ENCODE data around the gene JMJD7. TPM values are rescaled to one million over a fixed set of nuclear protein-coding genes. Genes with fewer than 3 reads are reported as not detected.

JMJD7 gene
- total and polyA plus RNA-seq, 2 donors (not counting 1 experiment from before 2014, with no cell fraction given), result 33.4 to 43.9 TPM

- ChIA-PET CTCF (interaction anchor here (1.6 to 5.2 kb wide), 4 partner anchors 18 to 20 kb away, joined by 7 to 35 read pairs (median 16); partner anchors contain the start of gene MAPKBP1), POLR2A (no interaction called here)
- H3K9ac ChIP-seq (ENCODE audit: low read length), result no peak overlapping the region
- Mint-ChIP-seq H3K9me3 (ENCODE audit: insufficient read depth) (no peaks in the 10 kb centered on the region), H3K27ac (no peak overlapping the region), H3K27me3 (no peaks in the 10 kb centered on the region), H3K4me3 (no peak overlapping the region), H3K4me1 (peaks cover 57% of the 10 kb centered on the region)
- no peak for ATAC-seq (ENCODE audit: low read depth)
- peaks cover 7% of the 10 kb centered on the region for H4K20me1 ChIP-seq (ENCODE audit: control insufficient read depth, insufficient read depth, low read length, poor library complexity, severe bottlenecking)
- no peak for TF ChIP-seq EZH2 (IDR thresholded peaks at IDR 0.05; ENCODE audit: borderline replicate concordance, insufficient read depth, low read depth, low read length, poor library complexity, severe bottlenecking)
- peaks cover 43% of the 10 kb centered on the region for H3K79me2 ChIP-seq (ENCODE audit: control insufficient read depth, insufficient read depth, low read length)
- peaks cover 32 to 45% of the 10 kb centered on the region in 2 donors for H3K4me1 ChIP-seq (ENCODE audit: control insufficient read depth in 2 of 2, insufficient read depth in 2 of 2, low read length in 2 of 2)
- no peak for DNase-seq
- H2AFZ ChIP-seq (ENCODE audit: insufficient read depth, low read depth, low read length, poor library complexity, severe bottlenecking), result no peak overlapping the region
- H3K9me3 ChIP-seq (ENCODE audit: control extremely low read depth in 1 of 3, control insufficient read depth in 2 of 3, insufficient read depth in 1 of 3, low read length in 2 of 3), result peaks cover 0 to 3% (median 0%) of the 10 kb centered on the region in 3 donors
- no peaks in the 10 kb centered on the region for H3K27me3 ChIP-seq (replicated peaks in 1 of 4; ENCODE audit: control extremely low read depth in 1 of 4, control insufficient read depth in 3 of 4, insufficient read depth in 4 of 4, low read length in 3 of 4)
- WGBS (ENCODE audit: insufficient coverage), result 100% methylated on average over 2 of the region's 5 CpGs
- H3K36me3 ChIP-seq (replicated peaks in 1 of 2; ENCODE audit: control extremely low read depth in 1 of 2, control insufficient read depth in 1 of 2, extremely low read depth in 1 of 2, insufficient read depth in 2 of 2, low read length in 1 of 2), result peaks cover 0 to 2% of the 10 kb centered on the region in 2 experiments
- no peak overlapping the region for H3K4me2 ChIP-seq (replicated peaks; ENCODE audit: low read depth, low read length, poor library complexity, severe bottlenecking)
- intact Hi-C loops (cut with micrococcal nuclease), result no loop called here
- no peak overlapping the region for H3K27ac ChIP-seq (ENCODE audit: low read length in 2 of 2)
- H3K4me3 ChIP-seq (ENCODE audit: control extremely low read depth in 1 of 5, extremely low read depth in 1 of 5, insufficient read depth in 1 of 5, low read depth in 2 of 5, low read length in 4 of 5), result no peak overlapping the region
Observed at GRCh38 chr15:41792000-41792637, 35.8 kb upstream of the JMJD7 start.

- 97% methylated on average over 3 of the region's 4 CpGs for WGBS (ENCODE audit: insufficient coverage)
- Histone ChIP-seq H3K79me2 (ENCODE audit: control insufficient read depth, insufficient read depth, low read length) (peaks cover 32% of the 10 kb centered on the region), H3K4me2 (replicated peaks; ENCODE audit: low read depth, low read length, poor library complexity, severe bottlenecking) (no peak overlapping the region), H2AFZ (ENCODE audit: insufficient read depth, low read depth, low read length, poor library complexity, severe bottlenecking) (no peak overlapping the region), H3K27ac (ENCODE audit: low read length in 2 of 2) (no peak overlapping the region), H3K27me3 (replicated peaks in 1 of 4; ENCODE audit: control extremely low read depth in 1 of 4, control insufficient read depth in 3 of 4, insufficient read depth in 4 of 4, low read length in 3 of 4) (no peaks in the 10 kb centered on the region), H4K20me1 (ENCODE audit: control insufficient read depth, insufficient read depth, low read length, poor library complexity, severe bottlenecking) (peaks cover 7% of the 10 kb centered on the region), H3K4me1 (ENCODE audit: control insufficient read depth in 2 of 2, insufficient read depth in 2 of 2, low read length in 2 of 2) (peaks cover 23 to 34% of the 10 kb centered on the region in 2 donors), H3K36me3 (replicated peaks in 1 of 2; ENCODE audit: control extremely low read depth in 1 of 2, control insufficient read depth in 1 of 2, extremely low read depth in 1 of 2, insufficient read depth in 2 of 2, low read length in 1 of 2) (peaks cover 0 to 2% of the 10 kb centered on the region in 2 experiments), H3K9me3 (ENCODE audit: control extremely low read depth in 1 of 3, control insufficient read depth in 2 of 3, insufficient read depth in 1 of 3, low read length in 2 of 3) (peaks cover 0 to 3% (median 0%) of the 10 kb centered on the region in 3 donors), H3K9ac (ENCODE audit: low read length) (no peak overlapping the region), H3K4me3 (ENCODE audit: control extremely low read depth in 1 of 5, extremely low read depth in 1 of 5, insufficient read depth in 1 of 5, low read depth in 2 of 5, low read length in 4 of 5) (no peak overlapping the region)
- H3K27me3 Mint-ChIP-seq, result no peaks in the 10 kb centered on the region
- TF ChIP-seq EZH2 (IDR thresholded peaks at IDR 0.05; ENCODE audit: borderline replicate concordance, insufficient read depth, low read depth, low read length, poor library complexity, severe bottlenecking), result no peak
- TF ChIP-seq, protein P1, sequence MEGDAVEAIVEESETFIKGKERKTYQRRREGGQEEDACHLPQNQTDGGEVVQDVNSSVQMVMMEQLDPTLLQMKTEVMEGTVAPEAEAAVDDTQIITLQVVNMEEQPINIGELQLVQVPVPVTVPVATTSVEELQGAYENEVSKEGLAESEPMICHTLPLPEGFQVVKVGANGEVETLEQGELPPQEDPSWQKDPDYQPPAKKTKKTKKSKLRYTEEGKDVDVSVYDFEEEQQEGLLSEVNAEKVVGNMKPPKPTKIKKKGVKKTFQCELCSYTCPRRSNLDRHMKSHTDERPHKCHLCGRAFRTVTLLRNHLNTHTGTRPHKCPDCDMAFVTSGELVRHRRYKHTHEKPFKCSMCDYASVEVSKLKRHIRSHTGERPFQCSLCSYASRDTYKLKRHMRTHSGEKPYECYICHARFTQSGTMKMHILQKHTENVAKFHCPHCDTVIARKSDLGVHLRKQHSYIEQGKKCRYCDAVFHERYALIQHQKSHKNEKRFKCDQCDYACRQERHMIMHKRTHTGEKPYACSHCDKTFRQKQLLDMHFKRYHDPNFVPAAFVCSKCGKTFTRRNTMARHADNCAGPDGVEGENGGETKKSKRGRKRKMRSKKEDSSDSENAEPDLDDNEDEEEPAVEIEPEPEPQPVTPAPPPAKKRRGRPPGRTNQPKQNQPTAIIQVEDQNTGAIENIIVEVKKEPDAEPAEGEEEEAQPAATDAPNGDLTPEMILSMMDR (IDR thresholded peaks at IDR 0.05), result no peak
- intact Hi-C loops (cut with micrococcal nuclease), result no loop called here
- H3K4me1 Mint-ChIP-seq, result peaks cover 49% of the 10 kb centered on the region
- DNase-seq (no peak), ATAC-seq (ENCODE audit: low read depth) (no peak)
- ChIA-PET CTCF (interaction anchor here (1.3 to 5.1 kb wide), 3 partner anchors 16 to 21 kb away, joined by 4 to 35 read pairs (median 12); partner anchors contain the start of gene MAPKBP1), POLR2A (interaction anchor here (0.5 kb wide), 1 partner anchor 114 kb away, joined by 7 read pairs; no protein-coding TSS in a partner anchor)
- H3K9me3 Mint-ChIP-seq (ENCODE audit: insufficient read depth), result no peaks in the 10 kb centered on the region
- H3K27ac Mint-ChIP-seq, result no peak overlapping the region
- no peak overlapping the region for H3K4me3 Mint-ChIP-seq
Observed at GRCh38 chr15:41794081-41794480, 33.8 kb upstream of the JMJD7 start.

Data from B cell (primary cell).